Panc1 (cell line): ENCODE results near the gene FOXP4. TPM values are rescaled to one million over a fixed set of nuclear protein-coding genes. Genes with fewer than 3 reads are reported as not detected.

Source experiments
- ATAC-seq: fragments of 200-7000 bp; cut with Tn5 transposase; 2 replicates; pipeline ENCODE4 v1.9.1; 2020; ENCODE audit warnings: mild to moderate bottlenecking, moderate library complexity
- BruUV-seq: library from RNA; stranded (reverse); fragments of 400-500 nt; replicated peaks from 2 replicates; lab custom pipeline; 2021; lab: Mats Ljungman, UMichigan
- CTCF ChIA-PET: fragments of 300-600 bp; sonication (Branson Sonifier 250); formaldehyde crosslinking; loops from one replicate; lab custom pipeline; 2022; ENCODE audit warnings: antibody characterized with exemption; lab: Charles Lee
- POLR2A ChIA-PET: fragments of 300-600 bp; sonication (Branson Sonifier 250); formaldehyde crosslinking; loops from one replicate; lab custom pipeline; 2022; ENCODE audit warnings: antibody characterized with exemption; lab: Charles Lee
- DNase-seq: peaks from one replicate; pipeline ENCODE4 v3.0.0-alpha.2; 2010; ENCODE audit warnings: low read depth, low spot score
- H3K27ac ChIP-seq: 2 replicates; pipeline ENCODE4 v1.5.1; 2011; ENCODE audit warnings: mild to moderate bottlenecking, low read length, inconsistent platforms
- H3K27me3 ChIP-seq: fragments of 200-500 bp; sonication (Bioruptor generic); 2 replicates; pipeline ENCODE4 v1.6.0; 2014; ENCODE audit warnings: low read length, inconsistent platforms; ENCODE audit not compliant: control insufficient read depth, insufficient read depth
- H3K36me3 ChIP-seq: fragments of 200-500 bp; sonication (Bioruptor generic); 2 replicates; pipeline ENCODE4 v1.5.1; 2014; ENCODE audit warnings: inconsistent platforms, mild to moderate bottlenecking, low read length, moderate library complexity; ENCODE audit not compliant: control insufficient read depth, insufficient read depth
- H3K4me1 ChIP-seq: 2 replicates; pipeline ENCODE4 v1.5.1; 2011; ENCODE audit warnings: inconsistent platforms, mild to moderate bottlenecking, low read length, moderate library complexity; ENCODE audit not compliant: control insufficient read depth, insufficient read depth
- H3K4me3 ChIP-seq, 2 experiments: 2 replicates each; pipeline ENCODE4 v1.5.1; 2011 to 2012; ENCODE audit warnings: low read depth in 2 of 2, low read length in 2 of 2, mild to moderate bottlenecking in 2 of 2, inconsistent platforms in 1 of 2, moderate library complexity in 1 of 2
- H3K9me3 ChIP-seq: fragments of 200-500 bp; sonication (Bioruptor generic); 2 replicates; pipeline ENCODE4 v1.5.1; 2014; ENCODE audit warnings: low read depth, mild to moderate bottlenecking, inconsistent platforms, low read length, moderate library complexity; ENCODE audit not compliant: control insufficient read depth, insufficient read depth
- POLR2AphosphoS5 ChIP-seq: IDR thresholded peaks from 2 replicates; pipeline ENCODE4 v1.6.1; 2012; ENCODE audit warnings: mild to moderate bottlenecking, low read depth, low read length, moderate library complexity
- REST ChIP-seq, 2 experiments: IDR thresholded peaks; 2 replicates each; pipeline ENCODE4 v1.6.1; 2011 to 2012; ENCODE audit warnings: low read depth in 2 of 2, control low read depth in 1 of 2, low read length in 1 of 2, mild to moderate bottlenecking in 1 of 2, moderate library complexity in 1 of 2; ENCODE audit not compliant: insufficient read depth in 1 of 2
- SIN3A ChIP-seq: IDR thresholded peaks from 2 replicates; pipeline ENCODE4 v1.6.1; 2012; ENCODE audit warnings: low read depth, mild to moderate bottlenecking, low read length, moderate library complexity, borderline replicate concordance; ENCODE audit not compliant: insufficient read depth
- TCF7L2 ChIP-seq: IDR thresholded peaks from 2 replicates; pipeline ENCODE4 v1.6.1; 2011; ENCODE audit warnings: mild to moderate bottlenecking, low read depth, low read length, inconsistent platforms
- in situ Hi-C: cut with HindIII; loops from 2 replicates; pipeline ENCODE4 v1.10.0; 2016; ENCODE audit warnings: low sequenced_read_pairs, low pct_unique_long_range_greater_than_20kb
- intact Hi-C: fragments of 100-400 bp; cut with micrococcal nuclease; formaldehyde crosslinking; loops from one replicate; pipeline ENCODE4 v1.10.0; 2022; ENCODE audit not compliant: unreplicated experiment
- total RNA-seq: library from RNA; stranded (reverse); gene quantifications from one replicate; pipeline ENCODE4 v1.2.1, GENCODE V29; 2021; ENCODE audit not compliant: unreplicated experiment
- TF ChIP-seq, protein P1 (sequence below): fragments of 450-650 bp; IDR thresholded peaks from 2 replicates; pipeline ENCODE4 v1.5.1; 2017; ENCODE audit warnings: mild to moderate bottlenecking

Gene FOXP4
- total RNA-seq, 1 experiment from 2014 or later = 30.4 TPM

DNA sequence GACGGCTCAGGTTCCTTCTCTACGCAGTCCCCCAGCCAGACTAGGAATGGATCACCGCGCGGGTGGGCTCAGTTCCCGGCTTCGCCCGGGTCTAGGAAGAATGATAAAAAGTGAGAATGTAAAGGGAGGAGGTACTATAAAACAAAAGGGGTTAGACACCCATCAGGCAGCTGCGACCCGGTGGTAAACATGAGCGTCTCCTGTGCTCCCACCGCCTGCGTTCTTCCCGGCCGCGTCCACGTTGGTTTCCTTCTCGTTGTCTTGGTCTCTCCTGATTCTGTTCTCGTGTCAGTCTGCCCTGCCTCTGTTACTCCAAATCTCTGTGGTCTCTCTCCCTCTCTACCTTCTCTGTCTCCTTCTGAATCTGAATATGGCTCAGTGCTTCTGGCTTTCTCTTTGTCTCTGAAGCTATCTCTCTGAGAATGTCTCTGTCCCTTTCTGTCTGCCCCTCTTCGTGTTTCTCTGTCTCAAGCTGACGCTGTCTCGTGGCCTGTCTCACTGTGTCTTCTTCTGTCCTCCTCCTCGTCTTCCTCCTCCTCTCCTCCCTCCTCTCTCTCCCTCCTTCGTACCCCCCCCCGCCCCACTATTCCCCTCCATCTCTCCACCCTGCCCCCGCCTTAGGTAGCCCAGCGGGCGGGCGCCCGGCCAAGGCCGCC lies 41.6 kb upstream of the FOXP4 start:
- ATAC-seq (peak; percentile 12), DNase-seq (no peak)
- in situ Hi-C loops = no loop called here
- intact Hi-C loops = no loop called here
- peak overlapping the region in 1 of 2 experiments; percentile 45; a peak in 2 of 4 replicates for H3K4me3 ChIP-seq
- CTCF ChIA-PET = interaction anchor here (0.7 kb wide), 1 partner anchor 521 kb away, joined by 4 read pairs; no protein-coding TSS in a partner anchor
- peaks cover 11% of the 10 kb centered on the region for H3K27me3 ChIP-seq
- no TSS peak for BruUV-seq
- H3K36me3 ChIP-seq = no peaks in the 10 kb centered on the region
- TF ChIP-seq, protein P1, sequence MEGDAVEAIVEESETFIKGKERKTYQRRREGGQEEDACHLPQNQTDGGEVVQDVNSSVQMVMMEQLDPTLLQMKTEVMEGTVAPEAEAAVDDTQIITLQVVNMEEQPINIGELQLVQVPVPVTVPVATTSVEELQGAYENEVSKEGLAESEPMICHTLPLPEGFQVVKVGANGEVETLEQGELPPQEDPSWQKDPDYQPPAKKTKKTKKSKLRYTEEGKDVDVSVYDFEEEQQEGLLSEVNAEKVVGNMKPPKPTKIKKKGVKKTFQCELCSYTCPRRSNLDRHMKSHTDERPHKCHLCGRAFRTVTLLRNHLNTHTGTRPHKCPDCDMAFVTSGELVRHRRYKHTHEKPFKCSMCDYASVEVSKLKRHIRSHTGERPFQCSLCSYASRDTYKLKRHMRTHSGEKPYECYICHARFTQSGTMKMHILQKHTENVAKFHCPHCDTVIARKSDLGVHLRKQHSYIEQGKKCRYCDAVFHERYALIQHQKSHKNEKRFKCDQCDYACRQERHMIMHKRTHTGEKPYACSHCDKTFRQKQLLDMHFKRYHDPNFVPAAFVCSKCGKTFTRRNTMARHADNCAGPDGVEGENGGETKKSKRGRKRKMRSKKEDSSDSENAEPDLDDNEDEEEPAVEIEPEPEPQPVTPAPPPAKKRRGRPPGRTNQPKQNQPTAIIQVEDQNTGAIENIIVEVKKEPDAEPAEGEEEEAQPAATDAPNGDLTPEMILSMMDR = no peak
- TF ChIP-seq TCF7L2 (no peak), POLR2AphosphoS5 (no peak), REST (IDR thresholded peaks at IDR 0.05; ENCODE audit: insufficient read depth in 1 of 2, low read depth in 2 of 2, low read length in 1 of 2) (no peak), SIN3A (no peak)
- POLR2A ChIA-PET = no interaction called here
- H3K27ac ChIP-seq = no peak overlapping the region
- H3K9me3 ChIP-seq = no peaks in the 10 kb centered on the region
- peaks cover 3% of the 10 kb centered on the region for H3K4me1 ChIP-seq

DNA sequence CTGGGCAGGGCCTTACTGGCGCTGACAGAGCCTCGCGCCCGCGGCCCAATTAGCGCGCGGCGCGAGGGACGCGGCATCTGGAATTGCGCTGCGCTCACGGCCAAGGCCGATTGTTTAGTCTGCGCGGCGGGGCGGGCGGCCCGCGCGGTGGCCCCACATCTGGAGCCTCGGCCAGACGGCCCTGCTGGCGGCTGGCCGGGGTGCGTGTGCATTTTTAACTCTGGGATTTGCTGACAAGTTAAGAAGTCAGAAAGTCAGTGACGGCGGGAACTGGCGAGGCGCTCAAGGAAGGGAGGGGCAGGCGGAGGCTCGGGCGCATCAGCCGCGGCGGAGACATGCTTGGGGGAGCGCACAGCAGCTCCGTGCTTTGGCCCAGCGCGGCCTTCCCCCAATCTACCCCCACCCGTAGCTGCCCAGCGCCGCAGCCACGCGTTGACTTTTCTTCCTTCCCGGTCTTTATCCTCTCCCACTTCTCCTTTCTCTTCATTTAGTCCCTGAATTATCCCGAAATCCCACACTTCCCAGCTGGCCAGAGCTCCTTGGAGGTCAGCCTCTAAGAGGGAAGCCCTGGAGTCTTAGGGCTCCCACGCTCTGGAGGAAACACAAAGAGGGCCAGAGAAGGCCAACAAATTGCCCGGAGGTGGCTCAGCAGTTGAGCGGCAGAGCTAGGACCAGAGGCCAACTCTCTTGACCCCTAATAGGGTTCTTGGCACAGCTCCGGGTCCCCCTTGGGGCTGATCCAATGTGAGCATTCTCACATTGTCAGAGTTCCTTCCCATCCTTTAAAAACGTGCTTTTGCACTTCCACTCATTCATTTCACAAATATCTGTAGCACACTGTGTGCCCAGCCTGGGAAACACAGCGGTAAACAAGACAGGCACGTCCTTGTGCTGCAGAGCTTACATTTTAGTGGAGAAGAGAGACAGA lies 40.8 kb upstream of the FOXP4 start:
- ATAC-seq = peak; percentile 47
- no peak for DNase-seq
- in situ Hi-C loops (no loop called here), intact Hi-C loops (no loop called here)
- Histone ChIP-seq H3K4me3 (peak overlapping the region; percentile 14 to 45; a peak in 3 of 4 replicates), H3K36me3 (no peaks in the 10 kb centered on the region), H3K9me3 (no peaks in the 10 kb centered on the region), H3K4me1 (peaks cover 3% of the 10 kb centered on the region), H3K27ac (no peak overlapping the region), H3K27me3 (peaks cover 11% of the 10 kb centered on the region)
- TF ChIP-seq POLR2AphosphoS5 (no peak), SIN3A (no peak), TCF7L2 (no peak), REST (IDR thresholded peaks at IDR 0.05; ENCODE audit: insufficient read depth in 1 of 2, low read depth in 2 of 2, low read length in 1 of 2) (no peak)
- CTCF ChIA-PET = interaction anchor here (0.5 kb wide), 1 partner anchor 21 kb away, joined by 14 read pairs; no protein-coding TSS in a partner anchor
- POLR2A ChIA-PET = no interaction called here
- BruUV-seq = no TSS peak
